Nucleus accumbens (tissue), 56 donors: ENCODE results near the gene EXOC4.
A peak's percentile ranks its signal among the peaks of the same experiment; 100 is the strongest.

Experiments used
- DNase-seq, 56 donors: peaks; one replicate each; lab custom pipeline; 2025; lab: John Stamatoyannopoulos, UW

EXOC4 gene

GRCh38 chr7:133947458-133948254 lies 694.8 kb downstream of the EXOC4 start:
- no peak for DNase-seq

DNA sequence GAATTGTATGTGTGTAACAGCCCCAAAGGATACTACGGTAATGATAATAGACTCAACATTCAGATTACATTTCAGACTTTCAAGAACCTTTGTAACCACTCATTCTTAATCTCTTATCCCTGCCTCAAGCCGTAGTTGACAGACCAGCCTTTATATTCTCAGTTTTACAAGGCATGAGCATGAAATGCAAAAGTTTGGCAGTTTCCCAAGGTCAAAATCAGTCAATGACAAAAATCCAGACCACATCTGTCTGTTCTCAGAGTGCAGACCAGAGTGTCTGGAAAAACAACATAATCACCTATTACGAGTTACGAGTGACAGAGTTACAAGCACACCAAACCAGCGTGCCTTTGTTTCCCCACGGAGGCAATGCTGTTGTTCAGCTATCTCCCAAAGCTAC lies 695.7 kb downstream of the EXOC4 start:
- no peak for DNase-seq

GRCh38 chr7:133950855-133951254 lies 698.0 kb downstream of the EXOC4 start:
- DNase-seq: no peak

DNA sequence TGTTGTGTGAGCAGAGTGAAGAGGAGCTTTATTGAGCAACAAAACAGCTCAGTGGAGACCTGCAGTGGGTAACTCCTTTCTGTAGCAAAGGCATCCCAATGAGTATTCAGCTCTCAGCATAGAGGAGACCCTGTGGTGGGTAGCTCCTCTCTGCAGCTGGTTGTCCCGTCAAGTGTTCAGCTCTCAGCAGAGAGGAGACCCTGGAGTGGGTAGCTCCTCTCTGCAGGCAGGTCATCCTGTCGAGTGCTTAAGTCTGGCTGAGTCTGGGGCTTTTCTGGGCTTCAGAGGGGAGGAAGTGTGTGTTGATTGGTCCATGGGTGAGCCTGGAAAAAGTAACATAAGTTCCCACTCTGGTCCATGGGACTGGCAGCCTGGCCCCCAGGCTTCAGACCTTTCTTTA lies 702.3 kb downstream of the EXOC4 start:
- no peak for DNase-seq

DNA sequence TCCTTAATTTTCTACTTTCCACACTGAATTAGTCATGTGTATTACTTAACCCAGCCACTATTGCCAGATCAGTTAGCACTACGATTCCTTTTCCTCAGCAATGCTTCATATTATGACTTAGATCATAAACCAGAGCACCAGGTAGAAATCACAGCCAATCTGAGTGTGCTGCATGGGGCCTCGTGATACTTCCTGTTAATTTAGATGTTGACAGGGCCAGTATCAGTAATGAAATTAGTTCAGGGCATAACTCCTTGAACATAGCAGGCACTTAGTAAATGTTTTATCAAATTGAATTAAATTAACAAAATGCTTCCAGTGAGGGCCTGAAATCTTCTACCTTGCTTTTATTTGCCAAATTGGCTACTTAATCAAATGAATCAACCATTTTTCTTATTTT lies 705.0 kb downstream of the EXOC4 start:
- no peak for DNase-seq

- DNase-seq: no peak
Measured at GRCh38 chr7:133958822-133959221, 705.9 kb downstream of the EXOC4 start.

DNA sequence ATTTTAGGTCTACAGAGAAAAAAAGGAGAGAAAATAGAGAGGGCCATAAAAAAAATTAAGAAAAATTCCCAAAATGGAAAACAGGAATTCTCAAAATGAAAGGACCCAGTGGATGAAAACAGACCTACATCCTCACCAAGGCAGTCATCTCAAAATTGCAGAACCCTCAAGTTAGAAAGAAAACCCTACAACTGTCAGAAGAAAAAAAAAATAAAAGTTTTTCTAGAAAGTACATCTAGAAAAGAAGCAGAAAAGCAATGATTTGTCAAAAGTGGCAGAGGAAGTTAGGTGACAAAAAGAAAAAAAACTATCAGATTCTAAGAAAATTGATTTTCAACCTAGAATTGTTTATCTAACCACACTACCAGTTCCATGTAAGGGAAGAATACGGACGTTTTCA lies 706.6 kb downstream of the EXOC4 start:
- DNase-seq: no peak

- no peak for DNase-seq
Measured at GRCh38 chr7:133961724-133962123, 708.8 kb downstream of the EXOC4 start.

- no peak for DNase-seq
Measured at GRCh38 chr7:133962646-133963045, 709.8 kb downstream of the EXOC4 start.

- DNase-seq: no peak
Measured at GRCh38 chr7:133963629-133964028, 710.8 kb downstream of the EXOC4 start.

GRCh38 chr7:133971625-133972024 lies 718.7 kb downstream of the EXOC4 start:
- DNase-seq: no peak

- no peak for DNase-seq
Measured at GRCh38 chr7:133973710-133974109, 720.8 kb downstream of the EXOC4 start.

DNA sequence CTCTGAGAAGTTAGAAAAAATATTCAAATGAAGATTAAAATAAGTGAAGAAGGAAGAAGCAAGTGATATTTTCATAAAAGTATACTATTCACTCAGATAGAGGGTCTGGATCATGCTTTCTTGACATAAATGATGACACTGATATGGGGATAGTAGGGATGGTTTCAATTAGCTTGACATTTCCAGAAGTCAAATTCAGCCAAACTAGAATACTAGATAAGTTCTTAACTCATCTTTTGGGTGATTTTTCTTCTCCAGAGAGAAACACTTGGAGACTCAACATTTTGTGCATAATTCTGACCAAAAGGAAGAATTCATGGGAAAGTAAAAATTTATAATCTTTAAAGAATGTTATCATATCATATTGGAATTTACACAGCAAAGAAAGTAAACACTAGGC lies 722.3 kb downstream of the EXOC4 start:
- DNase-seq: no peak

DNA sequence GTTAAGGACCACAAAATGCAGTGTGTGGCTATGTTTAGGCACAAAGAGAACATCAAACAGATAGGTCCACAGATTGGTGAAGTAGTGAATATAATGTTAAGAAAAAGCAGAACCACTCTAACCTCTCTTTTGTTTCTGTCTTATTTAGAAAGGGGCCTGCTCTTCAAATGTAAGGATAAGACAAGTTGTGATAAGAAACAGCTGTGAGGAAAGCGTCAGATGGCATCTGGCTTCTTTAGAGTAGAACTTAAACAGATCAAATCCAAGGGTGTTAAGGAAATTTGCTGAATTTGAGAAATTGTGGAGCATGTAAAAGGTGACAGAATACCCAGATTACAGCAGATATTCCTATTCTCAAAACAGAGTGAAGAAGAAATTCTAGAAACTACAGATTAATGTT lies 723.3 kb downstream of the EXOC4 start:
- DNase-seq: no peak

GRCh38 chr7:133977409-133978274 lies 724.8 kb downstream of the EXOC4 start:
- DNase-seq: no peak

DNA sequence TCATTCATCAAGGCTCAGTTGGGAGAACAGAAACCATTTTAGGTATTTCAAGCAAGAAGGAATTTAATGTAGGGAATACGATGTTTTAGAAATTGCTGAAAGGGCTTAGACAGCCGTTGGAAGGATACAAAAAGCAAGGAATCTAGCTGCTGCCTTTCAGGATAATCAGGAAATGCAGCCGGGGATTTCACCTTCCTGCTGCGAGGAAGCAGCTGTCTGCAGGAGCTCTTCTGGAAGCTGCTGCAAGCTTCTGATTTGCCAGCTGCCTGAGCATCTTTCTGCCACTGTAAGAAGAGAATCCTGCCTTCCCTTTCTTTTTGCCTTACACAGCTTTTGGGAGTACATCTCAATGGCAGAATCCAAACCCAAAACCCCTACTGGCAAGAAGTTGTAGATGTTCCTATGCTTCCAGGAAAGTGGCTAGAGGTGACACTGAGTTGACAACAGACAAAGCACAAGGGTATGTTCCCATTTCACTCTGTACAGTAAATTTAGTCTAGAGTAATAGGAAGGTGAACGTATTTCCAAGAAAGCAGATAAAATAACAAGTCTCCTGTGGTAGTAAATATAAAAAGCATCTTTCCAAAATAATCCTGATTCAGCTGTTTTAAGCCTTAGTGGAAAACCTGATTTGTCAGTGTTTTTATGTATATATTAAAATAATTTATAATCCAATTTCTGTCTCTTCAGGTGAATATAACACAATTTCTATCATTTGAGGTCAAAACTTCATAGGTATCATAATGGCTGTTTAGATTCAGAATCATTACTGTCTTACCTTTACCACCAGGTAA lies 725.8 kb downstream of the EXOC4 start:
- peak in 2 of 56 donors; percentile 0 to 3 for DNase-seq

DNA sequence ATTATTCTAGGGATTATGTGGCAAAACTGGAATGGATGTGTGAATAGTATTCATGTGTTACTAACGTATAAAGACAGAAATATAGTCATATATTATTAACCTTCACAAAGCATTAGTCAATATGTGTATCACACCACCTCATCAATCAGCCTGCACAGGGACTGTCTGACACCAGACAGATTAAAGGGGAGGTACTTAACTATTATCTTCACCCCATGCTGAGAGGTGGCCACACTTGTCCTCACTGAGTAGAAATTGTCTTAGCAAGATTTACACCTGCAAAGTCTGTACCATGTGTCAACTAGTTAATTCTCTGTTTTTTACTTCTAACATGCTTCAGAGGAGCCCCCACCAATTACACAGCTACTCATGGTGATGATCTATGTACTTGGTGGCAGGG lies 727.9 kb downstream of the EXOC4 start:
- DNase-seq: no peak

DNA sequence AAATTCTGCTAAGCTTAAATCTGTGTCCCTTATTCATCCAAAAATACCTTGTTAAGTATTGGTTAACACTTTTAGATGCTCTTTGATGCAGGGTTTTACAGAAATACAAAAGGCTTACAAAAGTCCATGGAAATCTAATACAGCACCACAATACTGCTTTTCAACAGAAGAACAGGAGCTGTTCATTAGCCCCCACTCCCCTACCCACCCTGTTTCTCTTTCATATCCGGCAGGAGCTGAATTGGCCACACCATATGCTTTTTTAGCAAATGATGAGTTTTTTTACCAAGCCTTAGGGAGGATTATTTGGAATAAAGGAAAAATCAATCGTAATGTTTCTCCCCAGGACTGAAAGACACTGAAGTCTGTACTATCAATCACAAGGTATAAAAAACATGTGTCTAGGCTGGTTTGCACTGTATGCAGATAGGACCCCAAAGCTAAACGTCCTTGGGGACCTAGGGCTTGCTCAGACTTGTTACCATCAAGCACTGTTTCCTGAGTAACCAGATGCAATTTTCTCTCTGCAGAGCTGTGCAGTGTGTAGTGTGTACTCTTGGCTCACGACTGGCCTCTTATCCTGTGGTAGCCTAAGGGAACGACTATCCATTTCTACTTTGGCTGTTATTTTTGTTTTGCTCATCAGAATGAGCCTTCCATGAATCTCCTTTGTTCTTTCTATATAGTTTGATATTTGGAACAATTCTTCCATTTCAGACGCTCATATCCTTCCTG lies 731.0 kb downstream of the EXOC4 start:
- no peak for DNase-seq

DNA sequence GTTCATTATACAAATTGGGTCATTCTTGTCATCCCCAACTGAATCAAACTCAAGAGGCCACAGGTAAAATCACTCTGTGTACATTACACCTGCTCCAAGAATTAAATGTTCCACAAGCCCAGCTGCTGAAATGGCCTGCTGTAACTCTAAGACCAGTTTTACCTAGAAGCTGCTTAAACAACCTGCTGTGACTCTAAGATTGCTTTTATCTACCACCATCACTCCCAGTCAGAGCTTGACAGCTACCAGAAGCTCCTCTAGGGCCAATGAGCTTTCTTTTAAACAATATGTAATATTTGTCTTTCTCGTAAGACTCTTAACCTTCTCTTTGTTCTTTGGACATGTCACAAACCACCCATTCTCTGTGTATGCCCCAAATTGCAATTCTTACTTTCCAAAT lies 732.4 kb downstream of the EXOC4 start:
- no peak for DNase-seq

GRCh38 chr7:133987582-133987981 lies 734.7 kb downstream of the EXOC4 start:
- DNase-seq: no peak
